ENCODE results near the gene C22orf39. TPM values are rescaled to one million over a fixed set of nuclear protein-coding genes. Genes with fewer than 3 reads are reported as not detected.

The C22orf39 gene
- total RNA-seq, 1 experiment from 2014 or later = 19.3 TPM

- Histone ChIP-seq H2BK120ac (ENCODE audit: low read depth, low read length, poor library complexity, severe bottlenecking) (no peak overlapping the region), H2BK20ac (ENCODE audit: low read depth, low read length, poor library complexity, severe bottlenecking) (no peak overlapping the region), H4K5ac (ENCODE audit: insufficient read length, low read depth, low read length) (no peak overlapping the region), H3K9ac (ENCODE audit: extremely low read depth, insufficient read length, low read length) (no peak overlapping the region), H3K27ac (ENCODE audit: insufficient read length, low read depth, low read length) (no peak overlapping the region), H4K91ac (ENCODE audit: insufficient read length, low read depth, low read length) (no peak overlapping the region), H3K79me2 (ENCODE audit: insufficient read depth, low read length) (no peaks in the 10 kb centered on the region), H4K20me1 (ENCODE audit: control insufficient read depth, insufficient read depth, insufficient read length) (no peaks in the 10 kb centered on the region), H3K14ac (ENCODE audit: insufficient read depth, low read length) (no peak overlapping the region), H3K4me2 (ENCODE audit: insufficient read depth, insufficient read length, low read length) (no peak overlapping the region), H2BK5ac (ENCODE audit: insufficient read length, low read length) (no peak overlapping the region), H2BK12ac (ENCODE audit: insufficient read length, low read depth, low read length) (no peak overlapping the region), H3K23me2 (ENCODE audit: insufficient read length, low read depth, low read length, poor library complexity, severe bottlenecking) (no peaks in the 10 kb centered on the region), H3K9me3 (ENCODE audit: control insufficient read depth, low read depth, low read length) (no peaks in the 10 kb centered on the region), H2AFZ (ENCODE audit: low read length) (no peak overlapping the region), H3K4me1 (ENCODE audit: insufficient read depth, low read length) (no peaks in the 10 kb centered on the region), H3K18ac (ENCODE audit: insufficient read length, low read depth, low read length) (no peak overlapping the region), H4K8ac (replicated peaks; ENCODE audit: insufficient read length, low read depth, low read length) (no peak overlapping the region), H3K56ac (ENCODE audit: insufficient read length, low read depth, low read length) (no peak overlapping the region), H2AK5ac (ENCODE audit: insufficient read length, low read length) (no peak overlapping the region), H3K23ac (ENCODE audit: insufficient read length, low read depth, low read length) (no peak overlapping the region), H3K79me1 (ENCODE audit: insufficient read depth, low read depth, low read length, poor library complexity, severe bottlenecking) (no peaks in the 10 kb centered on the region), H3K4ac (ENCODE audit: low read depth, low read length) (no peak overlapping the region), H3K27me3 (ENCODE audit: insufficient read depth, low read length) (no peaks in the 10 kb centered on the region), H2BK15ac (ENCODE audit: low read depth, low read length) (no peak overlapping the region), H3T11ph (ENCODE audit: low read length) (no peak overlapping the region)
- H3K4me1 Mint-ChIP-seq = no peaks in the 10 kb centered on the region
- DNase-seq = no peak
- TF ChIP-seq, protein P1, sequence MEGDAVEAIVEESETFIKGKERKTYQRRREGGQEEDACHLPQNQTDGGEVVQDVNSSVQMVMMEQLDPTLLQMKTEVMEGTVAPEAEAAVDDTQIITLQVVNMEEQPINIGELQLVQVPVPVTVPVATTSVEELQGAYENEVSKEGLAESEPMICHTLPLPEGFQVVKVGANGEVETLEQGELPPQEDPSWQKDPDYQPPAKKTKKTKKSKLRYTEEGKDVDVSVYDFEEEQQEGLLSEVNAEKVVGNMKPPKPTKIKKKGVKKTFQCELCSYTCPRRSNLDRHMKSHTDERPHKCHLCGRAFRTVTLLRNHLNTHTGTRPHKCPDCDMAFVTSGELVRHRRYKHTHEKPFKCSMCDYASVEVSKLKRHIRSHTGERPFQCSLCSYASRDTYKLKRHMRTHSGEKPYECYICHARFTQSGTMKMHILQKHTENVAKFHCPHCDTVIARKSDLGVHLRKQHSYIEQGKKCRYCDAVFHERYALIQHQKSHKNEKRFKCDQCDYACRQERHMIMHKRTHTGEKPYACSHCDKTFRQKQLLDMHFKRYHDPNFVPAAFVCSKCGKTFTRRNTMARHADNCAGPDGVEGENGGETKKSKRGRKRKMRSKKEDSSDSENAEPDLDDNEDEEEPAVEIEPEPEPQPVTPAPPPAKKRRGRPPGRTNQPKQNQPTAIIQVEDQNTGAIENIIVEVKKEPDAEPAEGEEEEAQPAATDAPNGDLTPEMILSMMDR (conservative IDR thresholded peaks at IDR 0.05) = no peak
- H3K36me3 Mint-ChIP-seq (ENCODE audit: insufficient read depth in 1 of 3, low read depth in 3 of 3) = peaks cover 25 to 70% (median 44%) of the 10 kb centered on the region in 3 experiments; a peak in 6 of 7 replicates
- no CpG with 5 or more reads among the region's 4 CpGs for WGBS (ENCODE audit: extremely low coverage, insufficient read length, low lambda C conversion rate)
- no peaks in the 10 kb centered on the region; the same call in 1 of the 2 replicates for H3K27me3 Mint-ChIP-seq (ENCODE audit: low read depth)
- no peaks in the 10 kb centered on the region for H3K9me3 Mint-ChIP-seq
- no peak overlapping the region; a peak in 1 of 7 replicates for H3K27ac Mint-ChIP-seq
- H3K4me3 Mint-ChIP-seq = no peak overlapping the region
Observed at GRCh38 chr22:19402642-19403191, 44.8 kb downstream of the C22orf39 start.

Data from H9 (cell line).